Thyroid gland (tissue), 4 donors: ENCODE data around the gene KRI1.

ENCODE experiments used
- CTCF ChIP-seq, 6 experiments: fragments of 200-600 bp in 3 of 6; fragments of 450-650 bp in 3 of 6; sonication (generic) in 3 of 6; IDR thresholded peaks; one replicate each; pipeline ENCODE4 v1.5.1; 2016 to 2019; ENCODE audit warnings: antibody characterized with exemption in 6 of 6, mild to moderate bottlenecking in 2 of 6, inconsistent platforms in 1 of 6, moderate library complexity in 1 of 6
- POLR2A ChIP-seq, 2 donors: fragments of 450-650 bp; IDR thresholded peaks; one replicate each; pipeline ENCODE4 v1.6.1; 2017; ENCODE audit warnings: antibody characterized with exemption in 2 of 2, mild to moderate bottlenecking in 2 of 2, moderate library complexity in 1 of 2

- peak in 4 of 6 experiments; percentile 20 to 31 (median 28) for TF ChIP-seq CTCF (IDR thresholded peaks at IDR 0.05)
- TF ChIP-seq POLR2A (IDR thresholded peaks at IDR 0.05), result peak in 1 of 2 donors; percentile 64
These were observed 3.2 kb upstream of the KRI1 start, which contains the start of gene CDKN2D for GRCh38 chr19:10568826-10569651.
